HepG2 (cell line): Measurements from ENCODE around the gene NEUROD4.

Experiments used
- ATF7 ChIP-seq, 2 experiments: fragments of 450-650 bp in 1 of 2; sonication (generic) in 1 of 2; formaldehyde crosslinking in 1 of 2; IDR thresholded peaks; 2 replicates each; pipeline versions ENCODE4 v1.4.0 to v1.6.1; 2016 to 2020; ENCODE audit warnings: antibody characterized with exemption in 1 of 2, mild to moderate bottlenecking in 1 of 2, missing genetic modification reagents in 1 of 2
- NFE2L1 ChIP-seq: sonication (generic); formaldehyde crosslinking; IDR thresholded peaks from 2 replicates; pipeline ENCODE4 v1.4.0; 2020; ENCODE audit warnings: missing genetic modification reagents, mild to moderate bottlenecking, borderline replicate concordance
- POLR2AphosphoS5 ChIP-seq: IDR thresholded peaks from 2 replicates; pipeline ENCODE4 v1.6.1; 2012; ENCODE audit warnings: low read depth, low read length
- RBAK ChIP-seq: sonication (generic); formaldehyde crosslinking; IDR thresholded peaks from 2 replicates; pipeline ENCODE4 v1.5.1; 2020; ENCODE audit warnings: mild to moderate bottlenecking, missing genetic modification reagents
- ZNF207 ChIP-seq: fragments of 450-650 bp; IDR thresholded peaks from 2 replicates; pipeline ENCODE4 v1.6.1; 2016; ENCODE audit warnings: antibody characterized with exemption, borderline replicate concordance
- ZNF232 ChIP-seq: sonication (generic); formaldehyde crosslinking; IDR thresholded peaks from 2 replicates; pipeline ENCODE4 v1.4.0; 2020; ENCODE audit warnings: missing genetic modification reagents, borderline replicate concordance
- ZNF3 ChIP-seq: IDR thresholded peaks from 2 replicates; pipeline ENCODE4 v1.7.0; 2017; ENCODE audit warnings: inconsistent platforms
- ZNF431 ChIP-seq: sonication (generic); formaldehyde crosslinking; IDR thresholded peaks from 2 replicates; pipeline ENCODE4 v1.9.0; 2022; ENCODE audit warnings: missing genetic modification reagents, low read depth, mild to moderate bottlenecking, borderline replicate concordance
- ZNF44 ChIP-seq: sonication (generic); formaldehyde crosslinking; IDR thresholded peaks from 2 replicates; pipeline ENCODE4 v1.5.1; 2020; ENCODE audit warnings: mild to moderate bottlenecking, missing genetic modification reagents
- ZNF512 ChIP-seq: sonication (generic); formaldehyde crosslinking; IDR thresholded peaks from 2 replicates; pipeline ENCODE4 v1.4.0; 2020; ENCODE audit warnings: mild to moderate bottlenecking, missing genetic modification reagents
- ZNF780A ChIP-seq: sonication (generic); formaldehyde crosslinking; IDR thresholded peaks from 2 replicates; pipeline ENCODE4 v1.8.0; 2022; ENCODE audit warnings: mild to moderate bottlenecking, missing genetic modification reagents, moderate library complexity
- TF ChIP-seq, protein P1 (sequence below): IDR thresholded peaks from 2 replicates; pipeline ENCODE4 v1.6.1; 2016; ENCODE audit warnings: low read depth

DNA sequence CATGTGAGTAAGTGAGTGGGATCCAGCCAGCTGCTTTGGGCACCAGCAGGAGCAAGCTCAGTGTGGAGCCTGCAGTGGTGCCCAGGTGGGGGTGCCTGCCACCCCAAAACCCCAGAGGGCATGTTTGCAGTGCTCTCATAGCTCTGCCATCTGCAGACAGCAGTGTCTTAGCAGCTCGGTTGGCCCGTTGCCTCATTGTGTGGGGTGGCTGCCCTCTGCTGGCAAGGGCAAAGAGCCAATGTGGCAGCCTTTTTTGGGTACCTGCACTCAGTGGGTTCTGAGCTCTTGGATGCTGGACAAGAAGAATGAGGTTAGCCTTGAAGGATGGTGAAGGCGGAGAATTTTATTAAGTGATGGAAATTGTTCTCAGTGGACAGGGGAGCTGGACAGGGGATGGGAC lies 52.3 kb downstream of the NEUROD4 start:
- TF ChIP-seq ZNF207 (no peak), RBAK (CRISPR knock-in tag) (no peak), ZNF512 (no peak), ZNF3 (CRISPR knock-in tag) (no peak), NFE2L1 (CRISPR knock-in tag) (no peak), ZNF431 (CRISPR knock-in tag) (no peak), POLR2AphosphoS5 (no peak), ATF7 (IDR thresholded peaks at IDR 0.05) (no peak), ATF7 (CRISPR knock-in tag; IDR thresholded peaks at IDR 0.05) (no peak), ZNF232 (CRISPR knock-in tag) (no peak), ZNF780A (no peak), ZNF44 (CRISPR knock-in tag) (no peak)
- TF ChIP-seq, protein P1, sequence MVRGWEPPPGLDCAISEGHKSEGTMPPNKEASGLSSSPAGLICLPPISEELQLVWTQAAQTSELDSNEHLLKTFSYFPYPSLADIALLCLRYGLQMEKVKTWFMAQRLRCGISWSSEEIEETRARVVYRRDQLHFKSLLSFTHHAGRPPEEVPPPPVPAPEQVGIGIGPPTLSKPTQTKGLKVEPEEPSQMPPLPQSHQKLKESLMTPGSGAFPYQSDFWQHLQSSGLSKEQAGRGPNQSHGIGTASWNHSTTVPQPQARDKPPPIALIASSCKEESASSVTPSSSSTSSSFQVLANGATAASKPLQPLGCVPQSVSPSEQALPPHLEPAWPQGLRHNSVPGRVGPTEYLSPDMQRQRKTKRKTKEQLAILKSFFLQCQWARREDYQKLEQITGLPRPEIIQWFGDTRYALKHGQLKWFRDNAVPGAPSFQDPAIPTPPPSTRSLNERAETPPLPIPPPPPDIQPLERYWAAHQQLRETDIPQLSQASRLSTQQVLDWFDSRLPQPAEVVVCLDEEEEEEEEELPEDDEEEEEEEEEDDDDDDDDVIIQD = no peak
